HepG2 (cell line): ENCODE data around the gene FLG2.

ENCODE experiments used
- BHLHE40 ChIP-seq: IDR thresholded peaks from 2 replicates; pipeline ENCODE4 v1.6.1; 2011; ENCODE audit warnings: low read length, improper control_type of control experiment
- CHD4 ChIP-seq: fragments of 200-600 bp; sonication (generic); IDR thresholded peaks from 2 replicates; pipeline ENCODE4 v1.7.0; 2017; ENCODE audit warnings: mild to moderate bottlenecking, low read length, borderline replicate concordance
- FOXM1 ChIP-seq: sonication (generic); formaldehyde crosslinking; IDR thresholded peaks from 2 replicates; pipeline ENCODE4 v1.5.0; 2020; ENCODE audit warnings: missing genetic modification reagents
- IRX3 ChIP-seq: sonication (generic); formaldehyde crosslinking; IDR thresholded peaks from 2 replicates; pipeline ENCODE4 v1.8.1; 2023; ENCODE audit warnings: mild to moderate bottlenecking, low read depth, missing genetic modification reagents, borderline replicate concordance
- MXD4 ChIP-seq: IDR thresholded peaks from 2 replicates; pipeline ENCODE4 v1.6.1; 2016; ENCODE audit warnings: mild to moderate bottlenecking, missing biosample characterization, missing genetic modification reagents
- MYC ChIP-seq: sonication (generic); formaldehyde crosslinking; IDR thresholded peaks from 2 replicates; pipeline ENCODE4 v1.9.0; 2021; ENCODE audit warnings: missing genetic modification reagents, borderline replicate concordance
- MZF1 ChIP-seq: sonication (generic); formaldehyde crosslinking; IDR thresholded peaks from 2 replicates; pipeline ENCODE4 v1.8.1; 2023; ENCODE audit warnings: mild to moderate bottlenecking, missing genetic modification reagents, borderline replicate concordance
- NBN ChIP-seq: fragments of 450-650 bp; conservative IDR thresholded peaks from 2 replicates; pipeline ENCODE4 v1.6.1; 2017
- PRDM4 ChIP-seq: sonication (generic); formaldehyde crosslinking; IDR thresholded peaks from 2 replicates; pipeline ENCODE4 v1.9.0; 2021; ENCODE audit warnings: missing genetic modification reagents, borderline replicate concordance
- RORA ChIP-seq: sonication (generic); formaldehyde crosslinking; IDR thresholded peaks from 2 replicates; pipeline ENCODE4 v1.5.0; 2020; ENCODE audit warnings: mild to moderate bottlenecking, missing genetic modification reagents, moderate library complexity
- ZNF607 ChIP-seq: sonication (generic); formaldehyde crosslinking; IDR thresholded peaks from 2 replicates; pipeline ENCODE4 v1.5.1; 2020; ENCODE audit warnings: missing genetic modification reagents, mild to moderate bottlenecking, borderline replicate concordance
- TF ChIP-seq, protein P1 (sequence below): sonication (generic); formaldehyde crosslinking; IDR thresholded peaks from 2 replicates; pipeline ENCODE4 v1.5.0; 2020; ENCODE audit warnings: mild to moderate bottlenecking, missing genetic modification reagents, moderate library complexity
- TF ChIP-seq, protein P2 (sequence below), 2 experiments: IDR thresholded peaks; 2 replicates each; pipeline ENCODE4 v1.6.1; 2011 to 2012; ENCODE audit warnings: low read length in 2 of 2, borderline replicate concordance in 1 of 2, low read depth in 1 of 2, mild to moderate bottlenecking in 1 of 2, moderate library complexity in 1 of 2

DNA sequence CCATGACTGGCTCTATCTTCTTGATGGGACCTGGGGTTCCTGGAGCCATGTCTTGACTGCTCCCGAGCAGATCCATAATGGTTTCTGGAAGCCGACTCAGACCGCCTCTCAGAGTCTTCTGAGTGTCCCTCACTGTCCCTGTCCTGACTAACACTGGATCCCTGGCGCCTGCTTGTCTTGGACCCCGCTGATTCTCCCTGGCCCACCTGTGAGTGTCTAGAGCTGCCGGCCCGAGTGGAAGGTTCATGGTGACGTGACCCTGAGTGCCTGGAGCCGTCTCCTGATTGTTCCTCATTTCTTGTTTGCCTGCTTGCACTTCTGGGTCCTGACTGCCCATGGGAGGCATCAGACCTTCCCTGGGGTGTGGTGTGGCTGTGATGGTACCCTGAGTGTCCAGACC lies 49.9 kb downstream of the FLG2 start:
- TF ChIP-seq, protein P1, sequence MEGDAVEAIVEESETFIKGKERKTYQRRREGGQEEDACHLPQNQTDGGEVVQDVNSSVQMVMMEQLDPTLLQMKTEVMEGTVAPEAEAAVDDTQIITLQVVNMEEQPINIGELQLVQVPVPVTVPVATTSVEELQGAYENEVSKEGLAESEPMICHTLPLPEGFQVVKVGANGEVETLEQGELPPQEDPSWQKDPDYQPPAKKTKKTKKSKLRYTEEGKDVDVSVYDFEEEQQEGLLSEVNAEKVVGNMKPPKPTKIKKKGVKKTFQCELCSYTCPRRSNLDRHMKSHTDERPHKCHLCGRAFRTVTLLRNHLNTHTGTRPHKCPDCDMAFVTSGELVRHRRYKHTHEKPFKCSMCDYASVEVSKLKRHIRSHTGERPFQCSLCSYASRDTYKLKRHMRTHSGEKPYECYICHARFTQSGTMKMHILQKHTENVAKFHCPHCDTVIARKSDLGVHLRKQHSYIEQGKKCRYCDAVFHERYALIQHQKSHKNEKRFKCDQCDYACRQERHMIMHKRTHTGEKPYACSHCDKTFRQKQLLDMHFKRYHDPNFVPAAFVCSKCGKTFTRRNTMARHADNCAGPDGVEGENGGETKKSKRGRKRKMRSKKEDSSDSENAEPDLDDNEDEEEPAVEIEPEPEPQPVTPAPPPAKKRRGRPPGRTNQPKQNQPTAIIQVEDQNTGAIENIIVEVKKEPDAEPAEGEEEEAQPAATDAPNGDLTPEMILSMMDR (CRISPR knock-in tag), result no peak
- TF ChIP-seq CHD4 (no peak), FOXM1 (no peak), MXD4 (CRISPR knock-in tag) (no peak), MZF1 (CRISPR knock-in tag) (no peak), NBN (no peak), ZNF607 (no peak), IRX3 (CRISPR knock-in tag) (no peak), PRDM4 (CRISPR knock-in tag) (no peak), MYC (CRISPR knock-in tag) (no peak), RORA (no peak), BHLHE40 (no peak)
- TF ChIP-seq, protein P2, sequence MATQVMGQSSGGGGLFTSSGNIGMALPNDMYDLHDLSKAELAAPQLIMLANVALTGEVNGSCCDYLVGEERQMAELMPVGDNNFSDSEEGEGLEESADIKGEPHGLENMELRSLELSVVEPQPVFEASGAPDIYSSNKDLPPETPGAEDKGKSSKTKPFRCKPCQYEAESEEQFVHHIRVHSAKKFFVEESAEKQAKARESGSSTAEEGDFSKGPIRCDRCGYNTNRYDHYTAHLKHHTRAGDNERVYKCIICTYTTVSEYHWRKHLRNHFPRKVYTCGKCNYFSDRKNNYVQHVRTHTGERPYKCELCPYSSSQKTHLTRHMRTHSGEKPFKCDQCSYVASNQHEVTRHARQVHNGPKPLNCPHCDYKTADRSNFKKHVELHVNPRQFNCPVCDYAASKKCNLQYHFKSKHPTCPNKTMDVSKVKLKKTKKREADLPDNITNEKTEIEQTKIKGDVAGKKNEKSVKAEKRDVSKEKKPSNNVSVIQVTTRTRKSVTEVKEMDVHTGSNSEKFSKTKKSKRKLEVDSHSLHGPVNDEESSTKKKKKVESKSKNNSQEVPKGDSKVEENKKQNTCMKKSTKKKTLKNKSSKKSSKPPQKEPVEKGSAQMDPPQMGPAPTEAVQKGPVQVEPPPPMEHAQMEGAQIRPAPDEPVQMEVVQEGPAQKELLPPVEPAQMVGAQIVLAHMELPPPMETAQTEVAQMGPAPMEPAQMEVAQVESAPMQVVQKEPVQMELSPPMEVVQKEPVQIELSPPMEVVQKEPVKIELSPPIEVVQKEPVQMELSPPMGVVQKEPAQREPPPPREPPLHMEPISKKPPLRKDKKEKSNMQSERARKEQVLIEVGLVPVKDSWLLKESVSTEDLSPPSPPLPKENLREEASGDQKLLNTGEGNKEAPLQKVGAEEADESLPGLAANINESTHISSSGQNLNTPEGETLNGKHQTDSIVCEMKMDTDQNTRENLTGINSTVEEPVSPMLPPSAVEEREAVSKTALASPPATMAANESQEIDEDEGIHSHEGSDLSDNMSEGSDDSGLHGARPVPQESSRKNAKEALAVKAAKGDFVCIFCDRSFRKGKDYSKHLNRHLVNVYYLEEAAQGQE (IDR thresholded peaks at IDR 0.05; ENCODE audit: borderline replicate concordance in 1 of 2, low read depth in 1 of 2, low read length in 2 of 2), result no peak
